Fibroblast of pulmonary artery (primary cell): ENCODE measurements around the gene CD101.

Experiments
- DNase-seq: peaks from one replicate; pipeline ENCODE4 v3.0.0-alpha.2; 2010; ENCODE audit warnings: low read depth
- H3K4me3 ChIP-seq: replicated peaks from 2 replicates; pipeline ENCODE4 v1.5.1; 2011; ENCODE audit warnings: low read depth, mild to moderate bottlenecking, control low read depth, low read length, moderate library complexity
- CTCF ChIP-seq: IDR thresholded peaks from 2 replicates; pipeline ENCODE4 v1.5.1; 2011; ENCODE audit warnings: mild to moderate bottlenecking, control low read depth, low read length, inconsistent platforms; ENCODE audit errors: missing control alignments

The CD101 gene

GRCh38 chr1:117054068-117054467 lies 52.5 kb downstream of the CD101 start:
- no peak for TF ChIP-seq CTCF
- H3K4me3 ChIP-seq, result no peak overlapping the region
- no peak for DNase-seq

GRCh38 chr1:117058810-117059209 lies 57.2 kb downstream of the CD101 start:
- no peak overlapping the region for H3K4me3 ChIP-seq
- no peak for DNase-seq
- no peak for TF ChIP-seq CTCF

- peak overlapping the region; percentile 87 for H3K4me3 ChIP-seq
- no peak for DNase-seq
- no peak for TF ChIP-seq CTCF
These were observed 57.7 kb downstream of the CD101 start for GRCh38 chr1:117059334-117059677.

GRCh38 chr1:117059678-117060440 lies 58.3 kb downstream of the CD101 start, which contains the start of gene TTF2:
TSS of gene TTF2 (plus strand) at chr1:117060326. CDS start at chr1:117060347, 21 bp downstream.
- DNase-seq, result peak; percentile 99
- peak; percentile 10 for TF ChIP-seq CTCF
- H3K4me3 ChIP-seq, result peak within 1 kb of the TSS; percentile 87

GRCh38 chr1:117060441-117061317 lies 59.1 kb downstream of the CD101 start:
- DNase-seq, result peak; percentile 55
- H3K4me3 ChIP-seq, result peak overlapping the region; percentile 87
- no peak for TF ChIP-seq CTCF

- peak; percentile 82 for DNase-seq
- no peak overlapping the region for H3K4me3 ChIP-seq
- no peak for TF ChIP-seq CTCF
These were observed 60.4 kb downstream of the CD101 start for GRCh38 chr1:117061986-117062415.
